NCI-H524 treated with DMSO at 0.1 percent for 48 hours (cell line): ENCODE measurements around the gene GAREM1.
"Not testable (repeated sequence)": the region's sequence is repeated elsewhere in the genome, so short reads cannot be mapped to it uniquely, and the experiment has no call there.

Experiments
- DNase-seq: peaks from one replicate; lab custom pipeline; 2025; lab: John Stamatoyannopoulos, UW

Gene GAREM1

DNA sequence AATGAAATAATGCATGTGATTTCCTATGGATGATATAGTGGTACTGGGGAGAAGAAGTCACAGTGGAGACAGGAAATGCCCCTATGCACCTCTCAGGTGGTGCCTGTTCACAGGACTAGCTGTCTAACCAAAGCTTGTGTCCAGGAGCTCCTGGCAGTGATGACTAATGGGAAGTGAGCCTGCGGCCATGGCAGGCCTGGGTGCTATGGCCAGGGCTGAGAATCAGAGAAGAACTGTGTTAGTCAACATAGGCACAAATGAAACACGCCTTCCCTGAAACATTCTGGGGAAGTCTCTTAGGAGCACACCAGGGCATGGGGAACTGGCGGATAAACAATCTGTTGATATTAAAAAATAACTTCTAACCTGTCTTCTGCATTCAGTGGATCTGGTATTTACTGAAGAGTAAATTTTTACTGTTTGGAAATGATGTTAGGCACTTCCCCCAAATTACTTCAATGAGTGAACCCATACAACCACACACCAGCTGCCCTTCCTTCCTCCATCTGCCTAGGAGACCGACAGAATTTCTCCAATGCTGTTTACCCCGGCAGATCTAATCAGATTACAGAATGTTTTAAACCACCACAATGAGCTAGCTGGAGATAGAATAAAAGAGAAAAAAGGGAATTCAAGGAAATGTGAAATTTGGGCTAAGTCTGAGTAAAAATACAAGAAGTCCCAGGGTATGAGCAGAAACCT is 213.4 kb downstream of the GAREM1 start:
- DNase-seq, result no peak

DNA sequence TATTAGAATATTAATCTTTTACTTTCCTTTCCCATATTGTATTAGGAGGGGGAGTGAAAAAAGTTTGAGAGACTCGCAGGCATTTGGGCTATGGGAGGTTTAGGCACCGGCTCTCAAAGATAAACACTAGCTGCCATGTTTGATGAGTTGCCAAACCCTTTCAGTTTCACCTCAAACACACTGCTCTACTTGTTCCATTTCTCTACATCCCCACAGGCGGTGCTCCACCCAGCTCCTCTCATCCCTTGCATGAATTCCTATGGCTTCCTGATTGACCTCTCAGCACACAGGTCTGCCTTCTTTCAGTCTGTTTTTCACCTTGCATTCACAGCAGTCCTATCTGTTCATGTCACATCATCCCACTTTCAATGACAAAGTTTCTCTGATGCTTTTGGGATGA is 215.1 kb downstream of the GAREM1 start:
- no peak for DNase-seq

DNA sequence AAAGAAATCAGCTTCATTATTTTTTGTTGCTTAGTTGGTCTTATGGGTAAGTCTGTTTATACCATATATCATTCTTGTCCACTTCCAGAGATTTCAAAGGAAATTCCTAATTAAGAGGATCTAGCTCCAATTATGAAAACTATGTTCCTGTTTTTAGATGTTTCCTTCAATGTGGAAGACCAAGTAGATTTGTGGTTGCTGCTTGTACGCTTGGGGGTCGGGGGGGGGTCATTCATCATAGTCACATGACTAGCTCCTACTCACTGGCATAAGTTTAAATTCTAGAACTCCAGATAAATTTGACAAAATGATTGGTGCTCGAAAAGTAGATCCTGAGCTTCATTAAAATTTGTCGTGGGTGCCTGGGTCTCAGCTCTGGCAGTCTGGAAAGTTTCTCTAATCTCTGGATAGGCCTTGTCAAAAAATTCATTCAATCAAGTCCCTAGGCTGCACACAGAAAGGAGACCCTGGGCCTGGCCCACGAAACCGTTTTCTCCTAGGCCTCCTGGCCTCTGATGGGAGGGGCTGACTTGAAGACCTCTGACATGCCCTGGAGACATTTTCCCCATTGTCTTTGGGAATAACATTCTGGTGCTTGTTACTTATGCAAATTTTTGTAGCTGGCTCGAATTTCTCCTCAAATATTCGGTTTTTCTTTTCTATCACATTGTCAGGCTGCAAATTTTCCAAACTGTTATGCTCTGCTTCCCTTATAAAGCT is 218.4 kb downstream of the GAREM1 start:
- no peak for DNase-seq

DNA sequence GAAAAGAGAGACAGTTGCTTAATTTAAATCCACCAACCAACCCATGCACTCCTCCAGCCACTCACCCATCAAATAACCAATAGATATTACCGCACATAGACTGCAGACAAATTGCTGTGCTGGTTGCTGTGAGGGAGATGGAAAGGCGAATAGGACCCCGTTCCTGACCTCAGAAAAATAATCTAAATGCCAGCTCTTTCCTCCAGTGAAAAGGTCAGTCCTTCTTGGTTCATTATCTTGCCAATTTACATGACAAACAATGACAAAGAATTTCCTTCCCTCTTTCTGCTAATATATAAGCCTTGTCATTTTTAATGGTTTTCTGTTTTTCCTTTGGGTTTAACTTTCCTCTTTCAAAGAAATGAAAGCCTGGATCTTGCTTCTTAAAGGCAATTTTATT is 219.2 kb downstream of the GAREM1 start:
- no peak for DNase-seq

DNA sequence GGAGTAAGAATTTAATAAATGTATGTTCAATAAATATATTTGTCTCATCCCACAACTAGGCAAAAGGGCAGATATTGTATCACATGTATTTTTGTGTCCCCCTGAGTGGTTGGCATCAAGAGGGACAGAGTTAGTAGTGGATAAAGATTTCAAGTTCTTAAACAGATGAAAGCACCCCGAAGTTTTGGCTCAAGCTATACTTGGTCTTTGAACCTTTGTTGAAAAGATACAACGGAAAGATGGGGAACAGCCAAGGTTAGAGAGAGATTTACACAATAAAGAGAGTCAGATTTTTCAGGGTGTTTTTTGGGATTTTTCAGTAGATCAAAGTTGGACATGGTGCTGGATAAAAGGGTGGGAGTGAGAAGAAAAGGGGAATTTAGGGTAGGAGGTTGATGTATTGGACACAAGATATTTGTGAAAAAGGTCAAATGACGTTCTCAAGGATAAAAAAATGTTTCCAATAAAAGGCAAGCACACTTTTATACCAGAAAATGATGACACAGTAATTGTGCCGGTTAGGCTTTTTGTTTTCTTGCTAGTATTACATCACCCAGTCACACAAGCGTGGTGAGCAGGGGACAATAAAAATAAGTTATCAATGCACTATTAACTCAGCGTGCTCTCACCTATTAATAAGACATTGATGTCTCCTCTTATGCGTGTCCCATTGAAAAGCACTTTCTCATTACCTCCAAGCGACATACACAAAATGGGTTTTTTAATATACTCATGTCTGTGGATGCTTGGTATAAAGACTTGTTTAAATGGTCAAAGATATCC is 221.3 kb downstream of the GAREM1 start:
- DNase-seq, result no peak

DNA sequence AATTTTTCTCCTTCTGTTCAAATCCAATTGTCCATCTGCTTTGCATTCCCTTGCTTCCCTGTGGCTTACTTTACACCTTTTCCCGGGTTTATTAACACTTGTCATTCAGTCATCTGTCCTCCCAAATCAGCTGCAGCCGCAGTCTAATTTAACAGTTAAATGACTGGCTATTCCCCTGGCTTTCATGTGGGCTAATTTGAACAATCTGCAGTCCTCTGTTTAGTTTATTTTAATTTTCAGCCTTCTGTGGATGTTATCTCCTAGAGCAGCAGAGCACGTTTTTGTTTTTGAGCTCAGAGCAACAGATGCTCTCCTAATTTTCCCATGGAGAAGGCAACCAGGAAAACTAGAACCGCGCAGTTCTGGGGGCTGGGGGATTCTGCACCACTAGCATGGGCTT is 225.8 kb downstream of the GAREM1 start:
- DNase-seq, result no peak

DNA sequence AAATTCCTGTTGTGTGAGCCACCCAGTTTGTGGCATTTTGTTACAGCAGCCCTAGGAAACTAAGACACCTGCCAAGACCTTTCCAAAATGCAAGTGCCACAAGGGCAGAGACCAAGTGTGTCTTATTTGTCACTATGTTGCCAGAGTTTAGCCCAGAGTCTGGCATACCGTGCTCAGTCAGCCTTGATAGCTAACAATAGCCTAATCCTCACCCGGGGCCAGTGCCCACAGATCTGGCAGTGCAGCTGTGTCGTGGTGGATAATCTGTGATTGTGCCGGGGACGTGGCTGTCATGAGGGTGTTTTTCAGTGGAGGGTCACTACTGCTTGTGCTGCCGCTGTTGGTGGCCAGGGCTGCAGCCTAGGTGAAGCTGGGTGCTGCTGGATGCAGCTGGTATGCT is 227.3 kb downstream of the GAREM1 start:
- no peak for DNase-seq

DNA sequence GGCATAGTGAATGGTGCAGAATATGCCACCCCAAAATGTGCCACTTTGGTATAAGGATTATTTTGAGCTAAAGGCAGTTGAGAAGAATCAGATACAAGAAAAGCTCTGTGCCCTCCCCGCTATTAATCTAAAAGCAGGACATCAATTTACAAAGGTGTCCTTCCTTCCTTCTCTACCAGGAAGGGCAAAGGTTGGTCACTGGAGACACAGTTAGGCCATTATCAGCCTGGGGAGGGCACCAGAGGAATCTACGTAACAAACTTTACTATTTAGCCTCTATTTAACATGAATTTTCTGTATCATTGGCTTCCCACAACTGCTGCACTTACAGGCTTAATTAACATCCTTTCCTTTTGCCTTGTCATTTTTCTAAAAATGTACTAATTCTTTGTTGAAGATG is 228.3 kb downstream of the GAREM1 start:
- no peak for DNase-seq

DNA sequence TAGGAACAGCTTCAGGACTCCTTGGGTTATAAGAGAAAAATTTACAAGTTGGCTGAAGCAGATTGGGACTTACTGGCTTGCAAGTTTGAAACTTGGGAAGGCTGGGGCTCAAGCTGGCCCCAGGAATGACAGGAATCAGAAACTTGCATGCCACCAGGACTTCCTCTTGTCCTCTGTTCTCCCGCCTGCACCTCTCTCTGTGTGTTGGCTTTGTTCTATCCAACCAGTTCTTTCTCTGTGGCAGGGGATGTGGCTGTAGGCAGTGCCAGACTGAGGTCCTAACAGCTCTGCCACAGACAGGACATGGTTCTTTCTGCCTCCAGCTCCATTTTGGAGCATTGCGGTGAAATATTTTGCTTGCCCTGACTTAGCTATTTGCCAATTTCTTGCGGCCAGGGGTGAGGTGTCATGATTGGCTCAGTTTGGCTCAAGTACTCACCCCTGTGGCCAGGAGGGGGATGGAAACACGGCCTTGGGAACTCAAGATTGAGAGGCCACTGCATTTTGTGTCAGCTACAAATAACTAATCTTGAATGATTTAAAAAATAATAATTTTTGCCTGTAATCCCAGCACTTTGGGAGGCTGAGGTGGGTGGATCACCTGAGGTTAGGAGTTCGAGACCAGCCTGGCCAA is 231.9 kb downstream of the GAREM1 start:
- DNase-seq, result no peak

DNA sequence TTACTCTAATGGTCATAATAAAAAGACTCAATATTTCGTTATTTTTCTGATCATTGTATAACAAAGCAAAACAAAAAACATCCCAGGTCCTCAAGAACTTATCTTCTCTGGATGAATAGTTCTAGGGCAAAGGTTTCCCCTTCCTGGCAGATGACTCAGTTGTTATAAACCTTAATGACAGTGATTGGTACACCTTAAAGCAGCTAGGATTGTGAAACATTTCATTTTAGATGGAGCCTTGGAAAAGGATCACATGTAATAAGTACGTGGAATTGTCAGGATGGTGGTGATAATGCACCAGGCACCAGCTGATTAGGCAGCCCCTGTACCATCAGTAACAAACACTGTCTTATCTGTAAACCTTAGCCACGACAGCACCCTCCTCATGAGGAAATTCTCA is 233.6 kb downstream of the GAREM1 start:
- no peak for DNase-seq

DNA sequence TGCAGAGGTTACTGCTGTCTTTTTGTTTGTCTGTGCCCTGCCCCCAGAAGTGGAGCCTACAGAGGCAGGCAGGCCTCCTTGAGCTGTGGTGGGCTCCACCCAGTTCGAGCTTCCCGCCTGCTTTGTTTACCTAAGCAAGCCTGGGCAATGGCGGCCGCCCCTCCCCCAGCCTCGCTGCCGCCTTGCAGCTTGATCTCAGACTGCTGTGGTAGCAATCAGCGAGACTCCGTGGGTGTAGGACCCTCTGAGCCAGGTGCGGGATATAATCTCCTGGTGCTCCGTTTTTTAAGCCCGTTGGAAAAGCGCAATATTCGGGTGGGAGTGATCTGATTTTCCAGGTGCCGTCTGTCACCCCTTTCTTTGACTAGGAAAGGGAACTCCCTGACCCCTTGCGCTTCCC is 237.3 kb downstream of the GAREM1 start:
- DNase-seq, result not testable (repeated sequence)

DNA sequence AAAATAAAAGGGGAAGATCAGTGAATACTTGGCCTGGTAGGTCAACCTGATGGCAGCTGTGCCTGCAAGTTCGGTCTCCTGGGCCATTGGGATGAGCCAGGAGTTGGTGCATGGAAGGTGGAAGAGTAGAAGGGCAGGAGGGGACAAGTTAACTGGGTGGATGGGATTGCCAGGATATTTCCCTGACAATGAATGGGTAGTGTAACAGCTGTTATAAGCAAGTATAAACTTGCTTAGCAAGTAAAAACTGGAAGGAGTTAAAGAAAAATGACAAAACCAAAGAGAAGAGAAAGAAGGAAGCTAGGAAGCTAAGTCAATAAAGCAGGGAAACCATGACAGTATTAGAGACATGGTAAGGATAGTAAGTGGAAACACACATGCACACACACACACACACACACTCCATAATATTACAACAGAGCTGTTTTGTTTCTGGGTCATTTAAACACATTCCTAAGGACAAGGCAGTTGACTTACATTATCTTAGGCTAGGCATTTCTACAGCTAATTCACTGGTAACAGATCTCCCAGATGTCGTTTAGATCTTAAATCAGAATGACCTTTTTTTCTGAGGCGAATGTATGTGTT is 251.2 kb downstream of the GAREM1 start:
- DNase-seq, result no peak

DNA sequence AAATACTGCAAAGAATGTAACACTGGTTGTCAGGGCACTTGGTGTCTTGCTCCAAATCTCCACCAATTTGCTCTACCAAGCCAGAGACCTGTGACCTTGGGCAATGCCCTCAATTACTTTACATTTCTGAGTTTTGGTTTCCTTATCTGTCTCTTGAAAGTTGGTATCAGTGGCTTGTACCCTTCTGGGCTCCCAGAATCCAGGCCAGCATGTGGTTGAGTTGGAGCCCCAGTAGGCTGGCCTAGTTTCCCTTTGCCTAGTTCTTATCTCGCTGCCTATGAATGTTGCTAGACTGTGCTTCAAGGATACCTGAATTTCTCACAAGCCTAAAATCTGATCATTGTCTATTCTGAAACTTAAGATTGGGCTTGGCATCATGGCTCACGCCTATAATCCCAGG is 254.3 kb downstream of the GAREM1 start:
- no peak for DNase-seq

DNA sequence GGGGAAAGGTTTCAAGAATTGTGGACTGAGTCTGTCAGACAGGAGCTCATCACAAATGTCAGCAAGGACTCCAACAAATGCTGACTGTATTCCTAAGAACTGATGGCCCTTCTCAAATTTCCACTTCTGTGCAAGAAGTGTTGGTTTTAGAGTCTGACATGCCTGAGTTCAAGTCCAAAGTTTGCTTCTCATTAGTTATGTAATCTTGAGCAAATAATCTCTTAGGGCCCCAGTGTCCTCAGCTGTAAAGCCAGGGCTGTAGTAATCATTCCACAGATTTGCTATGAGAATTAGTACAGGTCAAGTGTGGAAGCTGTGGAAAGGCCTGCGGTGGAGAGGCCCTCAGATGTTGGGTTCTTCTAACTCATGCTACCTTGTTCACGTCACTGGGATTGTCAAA is 257.0 kb downstream of the GAREM1 start:
- DNase-seq, result no peak
